ENCODE results near the gene UBAC1.

UBAC1 gene

DNA sequence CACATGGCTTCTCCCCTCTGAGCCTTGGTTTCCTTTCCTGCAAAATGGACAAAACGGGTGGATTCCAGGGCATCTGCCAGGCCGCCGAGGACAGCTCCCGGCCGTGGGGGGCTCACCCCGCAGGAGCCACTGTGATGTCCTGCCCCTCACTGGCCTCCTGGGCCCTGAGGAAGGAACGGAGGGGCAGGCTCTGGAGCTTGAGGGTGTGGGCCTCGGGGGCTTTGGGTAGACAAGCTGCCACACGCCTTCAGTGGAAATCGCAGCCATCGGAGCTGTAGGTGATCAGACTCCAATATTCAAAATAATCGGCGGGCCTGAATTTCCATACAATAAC, 32.2 kb upstream of the UBAC1 start:
- no peak for DNase-seq

GRCh38 chr9:135992486-135993408, 31.6 kb upstream of the UBAC1 start:
- DNase-seq: peak; percentile 69

GRCh38 chr9:135991771-135992170, 30.6 kb upstream of the UBAC1 start:
- DNase-seq: no peak

DNA sequence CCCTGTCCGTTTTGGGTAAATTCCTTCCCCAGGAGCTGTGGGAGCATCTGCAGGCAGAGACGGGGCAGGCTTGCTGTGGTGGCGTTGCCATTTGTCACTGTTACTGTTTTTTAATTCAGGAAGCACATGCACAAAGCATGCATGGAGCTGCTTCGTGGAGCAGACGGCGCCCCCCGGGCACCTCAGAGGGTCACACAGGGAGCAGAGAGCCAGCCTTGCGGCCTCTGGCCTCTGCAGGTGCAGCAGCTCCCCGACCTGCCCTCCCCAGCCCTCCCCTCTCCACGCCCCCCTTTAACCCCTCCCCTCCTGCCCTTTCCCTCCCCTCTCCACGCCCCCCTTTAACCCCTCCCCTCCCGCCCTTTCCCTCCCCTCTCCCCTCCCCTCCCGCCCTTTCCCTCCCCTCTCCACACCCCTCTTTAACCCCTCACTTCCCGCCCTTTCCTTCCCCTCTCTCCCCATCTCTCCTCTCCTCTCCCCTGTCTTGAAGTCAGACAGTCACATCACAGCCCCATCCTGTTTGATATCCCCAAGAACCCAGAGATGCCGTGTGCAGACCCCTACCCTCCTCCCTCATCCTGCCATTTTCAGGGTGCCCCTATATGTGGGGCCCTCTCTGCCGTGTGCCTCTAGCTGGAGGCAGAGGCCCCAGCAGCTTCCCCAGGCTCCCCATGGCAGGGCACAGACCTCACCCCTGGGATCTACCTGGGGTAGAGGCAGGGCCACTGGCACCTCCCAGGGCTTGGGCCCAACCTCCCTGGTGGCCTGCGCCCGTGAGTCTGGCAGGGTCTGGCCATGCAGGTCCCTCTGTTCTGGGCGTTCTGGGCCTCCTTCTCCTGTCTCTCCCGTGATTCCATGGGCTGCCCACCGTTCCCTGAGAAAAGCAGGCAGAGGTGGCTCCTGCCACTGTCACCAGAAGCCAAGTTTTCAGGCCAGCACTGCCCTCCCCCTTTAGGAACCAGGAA, 29.6 kb upstream of the UBAC1 start:
- DNase-seq: peak; percentile 80

- DNase-seq: no peak
Measured at GRCh38 chr9:135989722-135990467, 28.7 kb upstream of the UBAC1 start.

- DNase-seq: no peak
Measured at GRCh38 chr9:135989157-135989556, 28.0 kb upstream of the UBAC1 start.

DNA sequence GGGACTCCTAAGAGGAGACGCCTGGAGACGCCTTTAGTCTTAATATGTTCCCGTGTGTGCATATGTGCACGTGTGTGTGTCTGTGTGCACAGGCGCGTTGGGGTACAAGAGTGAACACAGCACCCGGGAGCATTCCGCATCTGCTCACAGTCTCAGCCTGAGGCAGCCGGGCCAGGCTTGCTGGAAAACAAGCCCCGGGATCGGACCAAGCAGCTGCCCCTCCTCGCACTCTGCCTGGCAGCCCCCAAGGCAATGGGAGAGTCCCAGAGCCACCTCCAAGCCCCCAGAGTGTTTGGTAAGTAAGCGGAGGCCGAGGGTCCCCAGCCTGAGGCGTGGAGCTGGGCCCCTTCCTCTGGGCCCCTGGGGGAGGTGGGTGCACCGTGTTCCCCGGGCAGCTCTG, 27.3 kb upstream of the UBAC1 start:
- no peak for DNase-seq

DNA sequence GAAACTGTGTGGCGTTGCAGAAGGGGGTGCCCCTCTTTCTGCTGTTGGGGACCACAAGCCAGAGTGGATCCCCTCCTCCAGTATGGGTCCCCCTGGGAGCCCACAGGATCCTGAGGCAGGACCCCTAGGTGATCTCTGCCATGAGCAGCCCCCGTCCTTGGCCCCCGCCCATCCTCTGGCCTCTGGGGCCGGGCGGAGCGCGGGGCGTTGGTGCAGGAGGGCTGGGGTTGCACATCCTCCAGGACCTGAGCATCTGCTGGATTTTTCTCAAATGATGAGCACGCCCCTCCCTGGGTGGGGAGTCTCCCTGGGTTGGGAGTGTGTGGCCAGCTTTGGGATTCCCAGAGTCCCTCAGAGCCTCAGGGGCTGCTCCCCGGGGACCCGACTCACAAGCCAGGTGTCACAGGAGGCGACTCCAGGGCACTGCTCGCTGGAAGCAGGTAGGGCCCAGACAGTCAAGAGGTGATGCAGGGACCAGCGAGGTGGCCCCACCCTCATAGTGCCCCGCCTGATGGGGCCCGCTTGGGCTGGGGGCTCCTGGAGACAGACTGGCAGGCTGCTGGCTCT, 26.7 kb upstream of the UBAC1 start:
- DNase-seq: no peak

GRCh38 chr9:135986605-135987004, 25.4 kb upstream of the UBAC1 start:
- DNase-seq: no peak

DNA sequence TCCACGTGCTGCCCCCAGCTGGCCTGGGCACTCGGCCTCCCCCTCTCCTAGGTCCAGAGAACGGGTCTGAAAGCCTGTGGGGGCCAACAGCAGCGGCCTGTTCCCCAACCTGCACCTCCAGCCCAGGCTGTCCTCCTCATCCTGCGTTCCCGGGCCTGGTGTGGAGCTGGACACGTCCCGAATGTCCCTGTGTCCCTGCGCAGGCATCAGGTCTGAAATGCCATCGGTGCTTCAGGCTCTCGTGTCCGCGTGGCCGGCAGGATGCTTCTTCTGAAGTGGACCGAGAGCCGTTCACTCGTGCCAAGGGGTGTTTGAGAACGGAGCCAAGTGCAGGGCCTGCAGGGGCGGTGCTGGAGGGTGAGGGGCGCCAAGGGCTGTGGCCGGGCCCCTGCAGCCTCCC, 24.7 kb upstream of the UBAC1 start:
- DNase-seq: no peak

DNA sequence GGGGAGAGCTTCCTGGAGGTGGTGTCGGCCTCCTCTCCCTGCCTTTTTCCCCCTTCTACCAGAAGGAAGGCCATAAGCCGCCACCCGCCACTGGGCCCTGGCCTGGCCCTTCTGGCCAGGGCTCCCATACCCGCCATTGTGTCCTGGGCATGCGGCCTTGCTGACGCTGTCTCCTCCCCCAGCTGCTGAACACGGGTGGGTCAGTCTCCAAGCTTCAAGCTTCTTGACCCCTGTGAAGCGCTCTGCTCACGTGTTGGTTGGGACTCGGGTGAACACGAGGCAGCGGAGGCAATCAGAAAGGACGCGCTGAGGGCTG, 24.2 kb upstream of the UBAC1 start:
- no peak for DNase-seq

GRCh38 chr9:135984072-135984710, 23.0 kb upstream of the UBAC1 start:
- no peak for DNase-seq

DNA sequence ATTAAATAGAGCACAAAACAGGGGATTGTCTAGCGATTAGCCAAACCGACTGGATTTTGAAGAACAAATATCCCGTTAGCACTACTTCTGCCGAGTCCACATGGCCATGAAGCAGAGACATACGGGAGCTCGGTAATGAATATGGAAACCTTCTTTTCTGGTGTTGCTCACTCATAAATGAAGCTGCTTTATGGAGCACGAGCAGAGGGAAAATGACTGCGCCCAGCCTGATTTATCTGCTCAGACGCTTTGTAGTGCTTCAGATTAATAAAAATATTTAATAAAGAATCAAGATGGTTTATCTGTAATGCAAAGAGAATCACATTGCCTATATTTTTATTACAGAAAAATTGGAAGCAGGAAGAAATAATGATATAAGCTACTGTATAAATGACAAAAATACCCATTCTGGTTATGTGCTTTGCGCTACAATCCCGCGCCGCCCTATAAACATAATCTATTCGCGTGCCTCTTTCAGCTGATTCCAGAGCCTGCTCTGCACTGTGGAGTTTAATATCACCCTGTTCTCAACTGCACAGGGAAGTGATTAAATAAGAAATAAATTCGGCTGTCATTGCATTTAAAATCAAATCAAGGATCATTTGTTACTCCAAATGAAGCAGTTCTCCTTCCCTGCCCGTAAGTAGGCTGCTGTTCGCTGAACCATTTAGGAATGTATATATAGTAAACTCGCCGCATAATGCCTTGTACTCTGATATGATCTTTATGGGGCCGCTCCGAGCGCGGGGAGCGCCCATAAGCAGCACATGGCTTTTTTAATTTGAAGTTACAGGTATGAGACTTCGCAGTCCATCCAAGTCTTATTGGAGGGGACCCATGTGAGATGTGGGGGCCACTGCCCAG, 22.3 kb upstream of the UBAC1 start:
- no peak for DNase-seq

DNA sequence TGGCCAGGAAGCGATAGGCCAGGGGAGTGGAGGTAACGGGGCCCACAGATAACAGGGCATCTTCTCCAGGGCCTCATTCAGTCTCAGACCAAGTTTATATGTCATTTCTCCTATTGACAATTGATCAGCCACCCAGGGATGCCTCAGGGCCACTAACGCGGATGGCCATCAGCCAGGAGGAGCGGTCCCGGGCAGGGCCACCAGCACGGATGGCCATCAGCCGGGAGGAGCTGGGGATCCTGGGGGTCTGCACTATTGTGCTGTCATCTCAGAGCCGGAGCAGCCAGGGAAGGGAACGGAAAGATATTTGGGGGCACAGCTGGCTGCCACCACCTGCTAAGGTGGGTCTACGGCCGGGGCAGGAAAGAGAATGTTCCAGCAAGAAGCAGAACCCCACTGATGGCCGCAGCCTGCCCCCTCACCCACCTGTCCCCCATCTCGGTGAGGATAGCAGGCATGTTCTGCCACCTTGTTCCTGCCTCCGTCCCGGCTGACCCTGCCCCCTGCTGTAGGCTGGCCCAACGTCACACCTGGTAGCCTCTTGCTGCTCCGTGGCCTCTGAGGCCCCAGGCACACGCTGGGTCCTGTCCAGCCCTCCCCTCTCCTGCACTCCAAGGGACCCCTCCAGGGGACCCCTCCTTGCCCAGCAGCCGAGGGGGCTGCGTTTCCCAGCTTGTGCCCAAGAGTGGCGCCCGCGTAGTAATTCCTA, 21.5 kb upstream of the UBAC1 start:
- DNase-seq: no peak

DNA sequence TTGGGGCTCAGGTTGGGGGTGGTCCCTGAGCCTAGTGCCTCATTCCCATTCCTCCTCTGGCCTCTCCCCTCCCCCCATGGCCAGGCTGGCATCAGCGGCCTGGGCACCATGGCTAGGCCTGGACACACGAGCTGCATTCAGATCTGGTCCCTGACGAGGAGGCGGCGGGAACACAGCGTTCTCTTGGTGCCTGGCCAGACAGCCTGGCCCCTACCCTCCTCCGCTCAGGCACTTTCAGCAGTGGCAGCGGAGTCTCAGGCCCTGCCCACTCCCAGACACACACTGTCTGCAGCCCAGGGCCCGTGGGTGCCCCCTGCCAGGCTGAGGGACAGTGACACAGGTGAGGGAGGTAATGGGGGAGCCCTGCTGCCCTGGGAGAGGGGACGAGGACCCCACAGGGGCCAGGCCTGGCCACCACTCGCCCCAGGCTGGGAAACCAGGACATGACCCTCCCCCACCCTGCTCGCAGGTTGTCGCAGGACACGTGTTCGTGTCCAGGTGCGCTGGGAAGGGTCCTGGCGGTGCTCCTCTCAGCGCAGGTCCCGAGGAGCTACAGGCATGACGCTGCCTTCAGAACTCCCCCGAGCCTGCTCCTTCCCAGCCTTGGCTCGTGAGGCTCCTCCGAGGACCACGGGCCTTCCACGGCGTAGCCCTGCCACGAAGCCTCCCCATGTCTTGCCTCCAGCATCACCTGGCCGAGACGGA, 19.9 kb upstream of the UBAC1 start:
- no peak for DNase-seq

GRCh38 chr9:135979547-135980166, 18.5 kb upstream of the UBAC1 start:
- DNase-seq: no peak

- DNase-seq: no peak
Measured at GRCh38 chr9:135978642-135979546, 17.7 kb upstream of the UBAC1 start.

GRCh38 chr9:135976944-135977343, 15.8 kb upstream of the UBAC1 start:
- no peak for DNase-seq
